Type B pancreatic cell (in vitro differentiated cells): ENCODE measurements around the gene ITGA8. TPM values are rescaled to one million over a fixed set of nuclear protein-coding genes. Genes with fewer than 3 reads are reported as not detected.

Experiments
- DNase-seq: peaks from one replicate; pipeline ENCODE4 v3.0.0; 2021; ENCODE audit warnings: mixed read lengths; ENCODE audit not compliant: unreplicated experiment; ENCODE audit errors: extremely low spot score
- H3K27ac Mint-ChIP-seq: 2 replicates; pipeline ENCODE4 v1.8.0; 2021; ENCODE audit warnings: mild to moderate bottlenecking, mixed read lengths
- H3K27me3 Mint-ChIP-seq: 2 replicates; pipeline ENCODE4 v1.8.0; 2021; ENCODE audit warnings: mixed read lengths
- H3K36me3 Mint-ChIP-seq: 2 replicates; pipeline ENCODE4 v1.8.0; 2021; ENCODE audit warnings: mixed read lengths
- H3K4me1 Mint-ChIP-seq: one replicate; pipeline ENCODE4 v1.8.0; 2021; ENCODE audit warnings: mixed read lengths; ENCODE audit not compliant: unreplicated experiment
- H3K4me3 Mint-ChIP-seq: 2 replicates; pipeline ENCODE4 v1.8.0; 2021; ENCODE audit warnings: mild to moderate bottlenecking, mixed read lengths
- H3K9me3 Mint-ChIP-seq: 2 replicates; pipeline ENCODE4 v1.8.0; 2021; ENCODE audit warnings: mixed read lengths
- CTCF ChIP-seq: fragments of 200-600 bp; sonication (generic); conservative IDR thresholded peaks from 2 replicates; pipeline ENCODE4 v1.5.0; 2021; ENCODE audit warnings: antibody characterized with exemption, mild to moderate bottlenecking
- total RNA-seq: library from RNA; stranded (reverse); gene quantifications from 2 replicates; pipeline ENCODE4 v1.2.1, GENCODE V29; 2021; ENCODE audit warnings: low replicate concordance

ITGA8 gene
- total RNA-seq, 1 donor from 2014 or later = 10.1 TPM

DNA sequence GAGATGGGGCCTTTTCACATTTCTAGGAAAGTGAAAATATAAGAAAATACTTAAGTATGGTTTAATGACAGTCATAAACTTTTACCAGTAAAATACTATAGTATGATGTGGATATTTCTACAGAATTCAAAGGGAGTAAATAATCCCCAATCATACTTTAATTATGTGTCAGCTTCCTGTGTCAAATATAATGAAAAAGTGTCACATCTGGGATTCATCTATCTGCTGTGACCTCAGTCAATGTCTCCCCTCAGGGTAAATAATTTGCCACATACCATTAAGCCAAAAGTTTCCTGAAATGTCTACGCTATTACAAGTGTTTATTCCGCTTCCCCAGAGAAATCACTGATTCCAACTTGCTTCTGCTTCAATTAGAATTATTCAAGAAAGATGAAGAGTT is 110.5 kb downstream of the ITGA8 start:
- DNase-seq = no peak
- peaks cover 30% of the 10 kb centered on the region for H3K4me1 Mint-ChIP-seq
- no peak overlapping the region for H3K27ac Mint-ChIP-seq
- no peak overlapping the region for H3K4me3 Mint-ChIP-seq
- peaks cover 4% of the 10 kb centered on the region for H3K27me3 Mint-ChIP-seq
- no peaks in the 10 kb centered on the region for H3K9me3 Mint-ChIP-seq
- no peaks in the 10 kb centered on the region for H3K36me3 Mint-ChIP-seq
- TF ChIP-seq CTCF = no peak

DNA sequence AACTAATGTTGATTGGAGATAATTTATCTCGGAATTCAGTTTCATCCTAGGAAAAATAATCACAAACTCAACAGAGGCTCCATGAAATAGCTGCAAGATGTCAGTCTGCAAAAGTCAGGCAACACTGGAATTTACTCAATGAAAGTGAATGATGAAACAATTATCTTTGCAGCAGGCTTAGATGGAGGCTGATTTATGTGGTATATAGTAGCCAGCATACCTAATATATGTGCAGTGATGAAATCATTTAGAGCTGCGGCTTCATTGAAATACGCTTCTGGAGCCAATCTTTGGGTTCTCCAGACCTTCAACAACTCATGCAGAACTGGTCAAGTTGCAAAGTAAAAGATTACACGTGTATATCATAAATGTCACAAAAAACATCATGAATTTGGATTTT is 113.3 kb downstream of the ITGA8 start:
- DNase-seq = no peak
- peaks cover 3% of the 10 kb centered on the region for H3K36me3 Mint-ChIP-seq
- H3K27me3 Mint-ChIP-seq = peaks cover 6% of the 10 kb centered on the region
- H3K9me3 Mint-ChIP-seq = no peaks in the 10 kb centered on the region
- no peak for TF ChIP-seq CTCF
- H3K4me1 Mint-ChIP-seq = peaks cover 34% of the 10 kb centered on the region
- no peak overlapping the region for H3K27ac Mint-ChIP-seq
- H3K4me3 Mint-ChIP-seq = no peak overlapping the region

GRCh38 chr10:15605740-15606369 is 113.9 kb downstream of the ITGA8 start:
- Mint-ChIP-seq H3K36me3 (peaks cover 3% of the 10 kb centered on the region), H3K27me3 (peaks cover 6% of the 10 kb centered on the region), H3K9me3 (no peaks in the 10 kb centered on the region), H3K4me3 (no peak overlapping the region), H3K4me1 (peaks cover 34% of the 10 kb centered on the region), H3K27ac (no peak overlapping the region)
- DNase-seq = no peak
- TF ChIP-seq CTCF = no peak

DNA sequence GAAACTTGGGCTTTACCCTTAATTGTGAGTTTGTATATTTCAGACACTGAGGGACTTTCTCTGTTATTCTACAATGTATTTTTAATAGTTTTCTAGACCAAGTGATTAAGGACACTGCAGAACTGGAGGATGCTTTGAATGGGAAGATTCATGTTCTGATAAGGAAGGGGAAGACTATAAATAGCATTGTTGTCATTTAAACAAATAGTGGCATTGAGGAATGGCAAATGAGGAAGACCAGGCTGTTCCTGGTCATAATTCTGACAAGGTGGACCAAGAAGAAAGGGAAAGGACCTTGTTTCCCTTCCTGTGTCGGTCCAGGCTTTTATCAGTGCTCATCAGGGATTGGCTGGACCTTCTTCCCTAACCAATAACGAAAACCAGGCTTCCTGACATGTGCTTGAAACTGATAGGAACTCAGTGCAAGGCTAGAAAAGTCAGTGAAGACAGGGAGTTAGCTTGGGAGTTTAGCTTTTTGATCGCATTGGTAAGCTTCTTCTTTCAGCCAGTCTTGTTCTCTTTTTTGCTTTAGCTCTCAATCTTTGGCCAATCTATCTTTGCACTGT is 116.2 kb downstream of the ITGA8 start:
- no peak for TF ChIP-seq CTCF
- Mint-ChIP-seq H3K27ac (no peak overlapping the region), H3K4me1 (peaks cover 26% of the 10 kb centered on the region), H3K9me3 (no peaks in the 10 kb centered on the region), H3K4me3 (no peak overlapping the region), H3K27me3 (peaks cover 6% of the 10 kb centered on the region), H3K36me3 (peaks cover 3% of the 10 kb centered on the region)
- no peak for DNase-seq

DNA sequence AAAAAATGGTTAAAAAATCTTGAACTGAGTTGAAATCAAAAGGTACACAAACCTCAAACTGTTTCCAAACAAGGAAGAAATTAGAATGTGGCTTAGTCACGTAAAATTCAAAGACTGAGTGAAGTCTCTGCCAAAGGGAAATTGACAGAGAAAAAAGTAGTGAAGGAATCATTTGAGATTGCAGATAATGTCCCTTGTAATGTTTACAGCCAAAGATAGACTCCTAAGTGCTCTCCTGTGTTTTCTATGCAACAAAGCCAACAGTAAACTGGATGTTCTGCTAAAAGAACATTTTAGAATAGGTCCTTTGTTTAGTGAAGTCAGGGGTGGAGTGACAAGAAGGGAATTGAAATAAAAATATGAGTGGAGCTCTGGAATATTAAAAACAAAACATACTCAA is 117.9 kb downstream of the ITGA8 start:
- DNase-seq = no peak
- H3K36me3 Mint-ChIP-seq = peaks cover 3% of the 10 kb centered on the region
- H3K27ac Mint-ChIP-seq = no peak overlapping the region
- no peak for TF ChIP-seq CTCF
- H3K9me3 Mint-ChIP-seq = no peaks in the 10 kb centered on the region
- peaks cover 23% of the 10 kb centered on the region for H3K4me1 Mint-ChIP-seq
- peaks cover 3% of the 10 kb centered on the region for H3K27me3 Mint-ChIP-seq
- no peak overlapping the region for H3K4me3 Mint-ChIP-seq
